ENCODE results near the gene MCCD1.

The MCCD1 gene

GRCh38 chr6:31540640-31541039 is 11.9 kb downstream of the MCCD1 start:
- H3K4me3 ChIP-seq (ENCODE audit: low read depth, low read length) = peak overlapping the region; percentile 84
- TF ChIP-seq CTCF (IDR thresholded peaks at IDR 0.05; ENCODE audit: insufficient read depth, low read depth, low read length, missing control alignments) = no peak
- no peak for DNase-seq (ENCODE audit: low read depth)

GRCh38 chr6:31541059-31541657 is 12.4 kb downstream of the MCCD1 start:
- DNase-seq (ENCODE audit: low read depth) = peak; percentile 82
- no peak for TF ChIP-seq CTCF (IDR thresholded peaks at IDR 0.05; ENCODE audit: insufficient read depth, low read depth, low read length, missing control alignments)

GRCh38 chr6:31541658-31542521 is 13.1 kb downstream of the MCCD1 start, which contains the start of gene DDX39B:
TSS of gene DDX39B (minus strand) at chr6:31542003. CDS start at chr6:31540532, 1,471 bp downstream.
- H3K4me3 ChIP-seq (ENCODE audit: low read depth, low read length) = peak within 1 kb of the TSS; percentile 84
- TF ChIP-seq CTCF (IDR thresholded peaks at IDR 0.05; ENCODE audit: insufficient read depth, low read depth, low read length, missing control alignments) = no peak
- peak; percentile 98 for DNase-seq (ENCODE audit: low read depth)

More at GRCh38 chr6:31541059-31541657, 12.4 kb downstream of the MCCD1 start:
- peak overlapping the region; percentile 84 for H3K4me3 ChIP-seq (ENCODE audit: low read depth, low read length)

GRCh38 chr6:31543639-31544038 is 14.9 kb downstream of the MCCD1 start:
- no peak for DNase-seq (ENCODE audit: low read depth)
- TF ChIP-seq CTCF (IDR thresholded peaks at IDR 0.05; ENCODE audit: insufficient read depth, low read depth, low read length, missing control alignments) = no peak
- H3K4me3 ChIP-seq (ENCODE audit: low read depth, low read length) = no peak overlapping the region

GRCh38 chr6:31544676-31545075 is 15.9 kb downstream of the MCCD1 start:
- H3K4me3 ChIP-seq (ENCODE audit: low read depth, low read length) = no peak overlapping the region
- no peak for TF ChIP-seq CTCF (IDR thresholded peaks at IDR 0.05; ENCODE audit: insufficient read depth, low read depth, low read length, missing control alignments)
- DNase-seq (ENCODE audit: low read depth) = no peak

GRCh38 chr6:31545291-31545690 is 16.5 kb downstream of the MCCD1 start:
- DNase-seq (ENCODE audit: low read depth) = no peak
- TF ChIP-seq CTCF (IDR thresholded peaks at IDR 0.05; ENCODE audit: insufficient read depth, low read depth, low read length, missing control alignments) = no peak
- H3K4me3 ChIP-seq (ENCODE audit: low read depth, low read length) = no peak overlapping the region

Data from GM12865 (cell line).